HepG2 (cell line): ENCODE measurements around the gene TPSD1. TPM values are rescaled to one million over a fixed set of nuclear protein-coding genes. Genes with fewer than 3 reads are reported as not detected.
A peak's percentile ranks its signal among the peaks of the same experiment; 100 is the strongest.

Experiments
- ATAC-seq: fragments of 200-7000 bp; cut with Tn5 transposase; 3 replicates; pipeline ENCODE4 v1.9.1; 2020; ENCODE audit warnings: mild to moderate bottlenecking, moderate library complexity
- BruUV-seq: library from RNA; stranded (reverse); fragments of 400-500 nt; replicated peaks from 2 replicates; lab custom pipeline; 2021; lab: Mats Ljungman, UMichigan
- CTCF ChIA-PET: fragments of 300-600 bp; formaldehyde crosslinking; extraction: SDS; loops from one replicate; lab custom pipeline; 2021; ENCODE audit warnings: low total read pairs, inconsistent platforms, low intra/inter-chr PET ratio; lab: Yijun Ruan, JAX
- POLR2A ChIA-PET: fragments of 350-600 bp; sonication (Branson Sonifier 250); formaldehyde crosslinking; loops from one replicate; lab custom pipeline; 2020; ENCODE audit warnings: antibody characterized with exemption, inconsistent platforms; lab: Yijun Ruan, JAX
- DNase-seq: peaks from one replicate; pipeline ENCODE4 v3.0.0-alpha.2; 2015; ENCODE audit warnings: low spot score
- FAIRE-seq: peaks from 3 replicates; lab custom pipeline; 2011; peaks lifted over from hg19 to GRCh38; lab: Jason Lieb, UNC
- H2AFZ ChIP-seq: one replicate; pipeline ENCODE4 v1.6.1; 2011; ENCODE audit warnings: low read length, inconsistent platforms
- H3K27ac ChIP-seq: fragments of 300-600 bp; 3 replicates; pipeline ENCODE4 v1.8.0; 2011; ENCODE audit warnings: mixed run types, mild to moderate bottlenecking, mixed read lengths, low read length, inconsistent platforms; ENCODE audit not compliant: insufficient read depth; ENCODE audit errors: extremely low read length
- H3K27me3 ChIP-seq, 2 experiments: fragments of 200-600 bp in 1 of 2; 2 replicates in 1 of 2; 3 replicates in 1 of 2; pipeline versions ENCODE4 v1.6.0 to v1.8.0; 2011; ENCODE audit warnings: low read length in 2 of 2, mild to moderate bottlenecking in 2 of 2, moderate library complexity in 2 of 2, inconsistent platforms in 1 of 2; ENCODE audit not compliant: insufficient read depth in 2 of 2, control insufficient read depth in 1 of 2
- H3K36me3 ChIP-seq, 2 experiments: fragments of 200-600 bp in 1 of 2; replicated peaks in 1 of 2; 2 replicates in 1 of 2; 3 replicates in 1 of 2; pipeline versions ENCODE4 v1.5.1 to v1.8.0; 2011; ENCODE audit warnings: low read length in 2 of 2, inconsistent platforms in 1 of 2; ENCODE audit not compliant: insufficient read depth in 2 of 2, control insufficient read depth in 1 of 2
- H3K4me1 ChIP-seq: 2 replicates; pipeline ENCODE4 v1.5.1; 2012; ENCODE audit warnings: low read length, inconsistent platforms; ENCODE audit not compliant: insufficient read depth
- H3K4me2 ChIP-seq: 2 replicates; pipeline ENCODE4 v1.6.0; 2011; ENCODE audit warnings: low read depth, low read length, inconsistent platforms
- H3K4me3 ChIP-seq, 3 experiments: fragments of 200-600 bp in 1 of 3; sonication (generic), shearing (Covaris generic) in 1 of 3; replicated peaks in 1 of 3; 2 replicates each; pipeline ENCODE4 v1.5.1; 2011 to 2016; ENCODE audit warnings: low read length in 3 of 3, inconsistent platforms in 2 of 3, low read depth in 2 of 3, mild to moderate bottlenecking in 2 of 3, control low read depth in 1 of 3, mixed read lengths in 1 of 3; ENCODE audit not compliant: insufficient read depth in 1 of 3
- H3K79me2 ChIP-seq: one replicate; pipeline ENCODE4 v1.6.1; 2011; ENCODE audit warnings: low read length, inconsistent platforms; ENCODE audit not compliant: insufficient read depth
- H3K9ac ChIP-seq: 2 replicates; pipeline ENCODE4 v1.6.0; 2011; ENCODE audit warnings: mild to moderate bottlenecking, low read depth, low read length, inconsistent platforms; ENCODE audit not compliant: insufficient read depth
- H3K9me3 ChIP-seq: 2 replicates; pipeline ENCODE4 v1.5.1; 2012; ENCODE audit warnings: mild to moderate bottlenecking, low read length
- H4K20me1 ChIP-seq: 2 replicates; pipeline ENCODE4 v1.6.0; 2011; ENCODE audit warnings: inconsistent platforms, mild to moderate bottlenecking, low read length, moderate library complexity; ENCODE audit not compliant: insufficient read depth
- FOSL2 ChIP-seq: sonication (generic); formaldehyde crosslinking; IDR thresholded peaks from 2 replicates; pipeline ENCODE4 v1.4.0; 2020; ENCODE audit warnings: missing genetic modification reagents
- GABPA ChIP-seq, 2 experiments: IDR thresholded peaks; 2 replicates each; pipeline ENCODE4 v1.6.1; 2011 to 2016; ENCODE audit warnings: low read depth in 2 of 2, low read length in 1 of 2, missing biosample characterization in 1 of 2, missing genetic modification characterization in 1 of 2
- KLF6 ChIP-seq: IDR thresholded peaks from 2 replicates; pipeline ENCODE4 v1.8.0; 2016; ENCODE audit warnings: missing biosample characterization, missing genetic modification reagents
- MTA3 ChIP-seq: sonication (generic); formaldehyde crosslinking; IDR thresholded peaks from 2 replicates; pipeline ENCODE4 v1.4.0; 2020; ENCODE audit warnings: missing genetic modification reagents
- MXI1 ChIP-seq: IDR thresholded peaks from 3 replicates; pipeline ENCODE4 v1.6.1; 2012; ENCODE audit warnings: low read depth, low read length, inconsistent platforms, borderline replicate concordance
- PHF21A ChIP-seq: sonication (generic); formaldehyde crosslinking; IDR thresholded peaks from 2 replicates; pipeline ENCODE4 v1.5.0; 2020; ENCODE audit warnings: mild to moderate bottlenecking, missing genetic modification reagents
- ZFX ChIP-seq: sonication (generic); formaldehyde crosslinking; IDR thresholded peaks from 2 replicates; pipeline ENCODE4 v1.4.0; 2020; ENCODE audit warnings: mild to moderate bottlenecking, low read depth, missing genetic modification reagents, moderate library complexity
- ZNF335 ChIP-seq: sonication (generic); formaldehyde crosslinking; IDR thresholded peaks from 2 replicates; pipeline ENCODE4 v1.4.0; 2020; ENCODE audit warnings: missing genetic modification reagents
- ZNF773 ChIP-seq: sonication (generic); formaldehyde crosslinking; IDR thresholded peaks from 2 replicates; pipeline ENCODE4 v1.4.0; 2020; ENCODE audit warnings: missing genetic modification reagents, borderline replicate concordance
- ZNF891 ChIP-seq: sonication (generic); formaldehyde crosslinking; IDR thresholded peaks from 2 replicates; pipeline ENCODE4 v1.5.0; 2020; ENCODE audit warnings: mild to moderate bottlenecking, missing genetic modification reagents
- WGBS: methylation state at CpG from one replicate; pipeline ENCODE4 v1.1.6; 2017; ENCODE audit warnings: low lambda C conversion rate; 5-methylcytosine and 5-hydroxymethylcytosine counted together
- in situ Hi-C: cut with HindIII; loops from 2 replicates; pipeline ENCODE4 v1.10.0; 2017; ENCODE audit warnings: low pct_unique_long_range_greater_than_20kb; ENCODE audit not compliant: extremely low pct_ligation_motif_present
- intact Hi-C: fragments of 100-400 bp; cut with micrococcal nuclease; formaldehyde crosslinking; loops from one replicate; pipeline ENCODE4 v1.10.0; 2022; ENCODE audit not compliant: unreplicated experiment
- polyA plus RNA-seq, 8 experiments: library from polyadenylated mRNA; depleted of rRNA in 3 of 8; stranded (reverse) in 7 of 8; unstranded in 1 of 8; fragments of >200 nt; fragmentation: Illumina TruSeq in 4 of 8; extraction: Trizol in 4 of 8; gene quantifications; 2 replicates each; pipeline versions ENCODE4 v1.2.1 to v1.2.3, GENCODE V29; 2011 to 2016; ENCODE audit warnings: low read depth in 4 of 8, missing spikeins in 1 of 8, mixed read lengths in 1 of 8; ENCODE audit not compliant: insufficient read depth in 1 of 8
- total RNA-seq, 5 experiments: library from RNA; depleted of rRNA; stranded (reverse); fragments of >200 nt; fragmentation: Illumina TruSeq; extraction: Trizol; gene quantifications; 2 replicates each; pipeline ENCODE4 v1.2.3, GENCODE V29; 2016; ENCODE audit warnings: low read depth in 1 of 5
- TF ChIP-seq, protein P1 (sequence below): sonication (generic); formaldehyde crosslinking; IDR thresholded peaks from 2 replicates; pipeline ENCODE4 v1.5.0; 2020; ENCODE audit warnings: mild to moderate bottlenecking, missing genetic modification reagents
- TF ChIP-seq, protein P2 (sequence below): sonication (generic); formaldehyde crosslinking; IDR thresholded peaks from 2 replicates; pipeline ENCODE4 v1.8.0; 2022; ENCODE audit warnings: mild to moderate bottlenecking, missing genetic modification reagents, moderate library complexity
- TF ChIP-seq, protein P3 (sequence below): sonication (generic); formaldehyde crosslinking; IDR thresholded peaks from 2 replicates; pipeline ENCODE4 v1.8.0; 2022; ENCODE audit warnings: mild to moderate bottlenecking, missing genetic modification reagents; ENCODE audit not compliant: insufficient replicate concordance
- TF ChIP-seq, protein P4 (sequence below): sonication (generic); formaldehyde crosslinking; IDR thresholded peaks from 2 replicates; pipeline ENCODE4 v1.5.0; 2020; ENCODE audit warnings: missing genetic modification reagents, mild to moderate bottlenecking, borderline replicate concordance

TPSD1 gene
- total and polyA plus RNA-seq, 2 of the 13 experiments (the other 11 are each of a cell fraction or from before 2014, with no cell fraction given), result not detected

DNA sequence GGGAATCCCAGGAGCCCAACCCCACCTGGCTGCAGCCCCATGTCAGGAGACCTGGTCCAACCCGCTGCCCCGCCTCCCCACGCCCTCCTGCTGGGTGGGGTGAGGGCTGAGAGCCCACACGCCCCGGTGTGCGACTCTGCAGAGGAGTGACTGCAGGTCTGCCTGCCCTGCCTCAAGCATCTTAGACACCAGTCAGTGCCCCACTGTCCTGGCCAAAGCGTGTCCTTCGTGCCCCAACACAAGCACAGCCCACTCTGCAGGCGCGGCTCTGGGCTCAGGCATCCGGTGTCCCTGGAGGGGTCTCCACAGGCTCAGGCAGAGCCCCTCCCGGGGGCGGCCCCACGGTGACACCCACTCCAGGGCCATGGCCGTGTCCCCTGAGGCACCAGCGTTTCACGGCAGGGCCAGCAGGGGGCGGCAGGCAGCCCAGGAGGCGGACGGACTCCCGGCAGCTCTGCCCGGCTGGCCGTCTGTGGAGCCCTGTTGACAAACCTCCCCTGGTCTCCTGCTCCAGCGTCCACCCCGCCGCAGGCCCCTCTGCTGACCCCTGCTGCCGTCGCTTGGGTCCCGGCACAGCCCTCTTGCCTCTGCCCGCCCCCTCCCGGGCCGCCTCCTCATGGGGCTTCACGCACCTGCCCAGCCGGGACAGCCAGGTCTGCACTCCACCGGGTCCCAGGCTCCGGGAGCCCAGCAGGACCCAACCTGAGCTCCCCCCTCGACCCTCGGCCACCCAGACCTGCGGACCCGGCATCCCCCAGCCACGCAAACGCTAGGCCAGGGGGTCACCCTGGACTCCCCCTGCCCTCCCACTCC is 45.0 kb downstream of the TPSD1 start:
- H3K79me2 ChIP-seq, result no peaks in the 10 kb centered on the region
- POLR2A ChIA-PET, result interaction anchor here (1.2 kb wide), 1 partner anchor 8 kb away, joined by 4 read pairs; the partner anchor contains the start of gene UBE2I
- peaks cover 91% of the 10 kb centered on the region for H3K4me1 ChIP-seq
- peak; percentile 55 for DNase-seq
- in situ Hi-C loops, result no loop called here
- no peak overlapping the region for H3K9ac ChIP-seq
- H3K4me2 ChIP-seq, result peak overlapping the region; percentile 94
- no peak for FAIRE-seq
- intact Hi-C loops, result no loop called here
- H3K9me3 ChIP-seq, result no peaks in the 10 kb centered on the region
- H4K20me1 ChIP-seq, result no peaks in the 10 kb centered on the region
- H3K27ac ChIP-seq, result no peak overlapping the region
- CTCF ChIA-PET, result no interaction called here
- H3K36me3 ChIP-seq, result no peaks in the 10 kb centered on the region
- no CpG with 5 or more reads among the region's 42 CpGs for WGBS
- BruUV-seq, result no TSS peak
- H3K4me3 ChIP-seq, result peak overlapping the region in 2 of 3 experiments; percentile 13 to 74; a peak in 4 of 6 replicates
- peak; percentile 80 for ATAC-seq
- no peaks in the 10 kb centered on the region for H3K27me3 ChIP-seq
- no peak overlapping the region for H2AFZ ChIP-seq
- TF ChIP-seq, protein P1, sequence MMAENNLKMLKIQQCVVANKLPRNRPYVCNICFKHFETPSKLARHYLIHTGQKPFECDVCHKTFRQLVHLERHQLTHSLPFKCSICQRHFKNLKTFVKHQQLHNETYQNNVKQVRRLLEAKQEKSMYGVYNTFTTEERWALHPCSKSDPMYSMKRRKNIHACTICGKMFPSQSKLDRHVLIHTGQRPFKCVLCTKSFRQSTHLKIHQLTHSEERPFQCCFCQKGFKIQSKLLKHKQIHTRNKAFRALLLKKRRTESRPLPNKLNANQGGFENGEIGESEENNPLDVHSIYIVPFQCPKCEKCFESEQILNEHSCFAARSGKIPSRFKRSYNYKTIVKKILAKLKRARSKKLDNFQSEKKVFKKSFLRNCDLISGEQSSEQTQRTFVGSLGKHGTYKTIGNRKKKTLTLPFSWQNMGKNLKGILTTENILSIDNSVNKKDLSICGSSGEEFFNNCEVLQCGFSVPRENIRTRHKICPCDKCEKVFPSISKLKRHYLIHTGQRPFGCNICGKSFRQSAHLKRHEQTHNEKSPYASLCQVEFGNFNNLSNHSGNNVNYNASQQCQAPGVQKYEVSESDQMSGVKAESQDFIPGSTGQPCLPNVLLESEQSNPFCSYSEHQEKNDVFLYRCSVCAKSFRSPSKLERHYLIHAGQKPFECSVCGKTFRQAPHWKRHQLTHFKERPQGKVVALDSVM (CRISPR knock-in tag), result 0 out of 2 replicates have a peak, but pooled peaks have one; percentile 13
- TF ChIP-seq MXI1, result peak; percentile 58; the same call in 1 of the 3 replicates
- 0 out of 2 replicates have a peak, but pooled peaks have one; percentile 18 for TF ChIP-seq ZFX
- TF ChIP-seq GABPA (IDR thresholded peaks at IDR 0.05; ENCODE audit: low read depth, low read length), result no peak
- TF ChIP-seq GABPA (CRISPR knock-in tag; IDR thresholded peaks at IDR 0.05; ENCODE audit: low read depth), result no peak
- TF ChIP-seq, protein P2, sequence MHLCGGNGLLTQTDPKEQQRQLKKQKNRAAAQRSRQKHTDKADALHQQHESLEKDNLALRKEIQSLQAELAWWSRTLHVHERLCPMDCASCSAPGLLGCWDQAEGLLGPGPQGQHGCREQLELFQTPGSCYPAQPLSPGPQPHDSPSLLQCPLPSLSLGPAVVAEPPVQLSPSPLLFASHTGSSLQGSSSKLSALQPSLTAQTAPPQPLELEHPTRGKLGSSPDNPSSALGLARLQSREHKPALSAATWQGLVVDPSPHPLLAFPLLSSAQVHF (CRISPR knock-in tag), result no peak
- peak; percentile 88 for TF ChIP-seq ZNF335 (CRISPR knock-in tag)
- no peak for TF ChIP-seq MTA3 (CRISPR knock-in tag)
- TF ChIP-seq ZNF773 (CRISPR knock-in tag), result no peak
- TF ChIP-seq, protein P3, sequence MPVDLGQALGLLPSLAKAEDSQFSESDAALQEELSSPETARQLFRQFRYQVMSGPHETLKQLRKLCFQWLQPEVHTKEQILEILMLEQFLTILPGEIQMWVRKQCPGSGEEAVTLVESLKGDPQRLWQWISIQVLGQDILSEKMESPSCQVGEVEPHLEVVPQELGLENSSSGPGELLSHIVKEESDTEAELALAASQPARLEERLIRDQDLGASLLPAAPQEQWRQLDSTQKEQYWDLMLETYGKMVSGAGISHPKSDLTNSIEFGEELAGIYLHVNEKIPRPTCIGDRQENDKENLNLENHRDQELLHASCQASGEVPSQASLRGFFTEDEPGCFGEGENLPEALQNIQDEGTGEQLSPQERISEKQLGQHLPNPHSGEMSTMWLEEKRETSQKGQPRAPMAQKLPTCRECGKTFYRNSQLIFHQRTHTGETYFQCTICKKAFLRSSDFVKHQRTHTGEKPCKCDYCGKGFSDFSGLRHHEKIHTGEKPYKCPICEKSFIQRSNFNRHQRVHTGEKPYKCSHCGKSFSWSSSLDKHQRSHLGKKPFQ (CRISPR knock-in tag), result peak; percentile 14
- 0 out of 2 replicates have a peak, but pooled peaks have one; percentile 36 for TF ChIP-seq KLF6 (CRISPR knock-in tag)
- TF ChIP-seq PHF21A (CRISPR knock-in tag), result no peak
- TF ChIP-seq FOSL2 (CRISPR knock-in tag), result no peak
- TF ChIP-seq, protein P4, sequence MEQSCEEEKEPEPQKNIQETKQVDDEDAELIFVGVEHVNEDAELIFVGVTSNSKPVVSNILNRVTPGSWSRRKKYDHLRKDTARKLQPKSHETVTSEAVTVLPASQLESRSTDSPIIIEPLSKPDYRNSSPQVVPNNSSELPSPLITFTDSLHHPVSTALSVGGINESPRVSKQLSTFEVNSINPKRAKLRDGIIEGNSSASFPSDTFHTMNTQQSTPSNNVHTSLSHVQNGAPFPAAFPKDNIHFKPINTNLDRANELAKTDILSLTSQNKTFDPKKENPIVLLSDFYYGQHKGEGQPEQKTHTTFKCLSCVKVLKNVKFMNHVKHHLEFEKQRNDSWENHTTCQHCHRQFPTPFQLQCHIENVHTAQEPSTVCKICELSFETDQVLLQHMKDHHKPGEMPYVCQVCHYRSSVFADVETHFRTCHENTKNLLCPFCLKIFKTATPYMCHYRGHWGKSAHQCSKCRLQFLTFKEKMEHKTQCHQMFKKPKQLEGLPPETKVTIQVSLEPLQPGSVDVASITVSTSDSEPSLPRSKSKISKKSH (CRISPR knock-in tag), result no peak
- 0 out of 2 replicates have a peak, but pooled peaks have one; percentile 24 for TF ChIP-seq ZNF891 (CRISPR knock-in tag)
